ENCODE results near the gene TXNDC2. TPM values are rescaled to one million over a fixed set of nuclear protein-coding genes. Genes with fewer than 3 reads are reported as not detected.

The TXNDC2 gene
- total RNA-seq, 2 donors from 2014 or later, result 0.35 to 8.8 TPM

DNA sequence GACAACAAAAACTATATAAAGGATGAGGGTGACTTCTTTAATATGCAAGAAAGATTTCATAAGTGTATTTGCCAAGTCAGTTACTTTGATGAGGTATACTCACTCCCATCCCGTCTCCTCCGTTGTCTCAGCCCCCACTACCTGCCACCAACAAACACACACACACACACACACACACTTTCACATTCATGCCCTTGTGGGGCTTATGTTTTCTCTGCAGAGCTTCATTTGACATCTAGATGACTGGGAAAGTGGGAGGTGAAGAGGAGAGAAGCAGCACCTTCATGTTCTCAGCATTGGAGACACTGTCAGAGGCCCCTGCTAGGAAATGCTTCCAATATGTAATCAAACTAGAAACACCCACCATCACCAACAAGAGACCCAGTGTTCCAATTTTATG is 22.5 kb upstream of the TXNDC2 start:
- no peak overlapping the region for H3K27ac ChIP-seq
- H3K9me3 ChIP-seq, result no peaks in the 10 kb centered on the region
- H3K4me3 ChIP-seq, result no peak overlapping the region
- no peaks in the 10 kb centered on the region for H3K27me3 ChIP-seq (replicated peaks; ENCODE audit: insufficient read depth)
- no peaks in the 10 kb centered on the region for H3K4me1 ChIP-seq (ENCODE audit: control insufficient read depth in 1 of 2, low read depth in 2 of 2)
- no peak for ATAC-seq (ENCODE audit: insufficient number of reproducible peaks, low FRiP score, low read depth)
- DNase-seq (ENCODE audit: low spot score), result no peak
- peaks cover 5% of the 10 kb centered on the region for H3K36me3 ChIP-seq
- TF ChIP-seq, protein P1, sequence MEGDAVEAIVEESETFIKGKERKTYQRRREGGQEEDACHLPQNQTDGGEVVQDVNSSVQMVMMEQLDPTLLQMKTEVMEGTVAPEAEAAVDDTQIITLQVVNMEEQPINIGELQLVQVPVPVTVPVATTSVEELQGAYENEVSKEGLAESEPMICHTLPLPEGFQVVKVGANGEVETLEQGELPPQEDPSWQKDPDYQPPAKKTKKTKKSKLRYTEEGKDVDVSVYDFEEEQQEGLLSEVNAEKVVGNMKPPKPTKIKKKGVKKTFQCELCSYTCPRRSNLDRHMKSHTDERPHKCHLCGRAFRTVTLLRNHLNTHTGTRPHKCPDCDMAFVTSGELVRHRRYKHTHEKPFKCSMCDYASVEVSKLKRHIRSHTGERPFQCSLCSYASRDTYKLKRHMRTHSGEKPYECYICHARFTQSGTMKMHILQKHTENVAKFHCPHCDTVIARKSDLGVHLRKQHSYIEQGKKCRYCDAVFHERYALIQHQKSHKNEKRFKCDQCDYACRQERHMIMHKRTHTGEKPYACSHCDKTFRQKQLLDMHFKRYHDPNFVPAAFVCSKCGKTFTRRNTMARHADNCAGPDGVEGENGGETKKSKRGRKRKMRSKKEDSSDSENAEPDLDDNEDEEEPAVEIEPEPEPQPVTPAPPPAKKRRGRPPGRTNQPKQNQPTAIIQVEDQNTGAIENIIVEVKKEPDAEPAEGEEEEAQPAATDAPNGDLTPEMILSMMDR (IDR thresholded peaks at IDR 0.05), result no peak

DNA sequence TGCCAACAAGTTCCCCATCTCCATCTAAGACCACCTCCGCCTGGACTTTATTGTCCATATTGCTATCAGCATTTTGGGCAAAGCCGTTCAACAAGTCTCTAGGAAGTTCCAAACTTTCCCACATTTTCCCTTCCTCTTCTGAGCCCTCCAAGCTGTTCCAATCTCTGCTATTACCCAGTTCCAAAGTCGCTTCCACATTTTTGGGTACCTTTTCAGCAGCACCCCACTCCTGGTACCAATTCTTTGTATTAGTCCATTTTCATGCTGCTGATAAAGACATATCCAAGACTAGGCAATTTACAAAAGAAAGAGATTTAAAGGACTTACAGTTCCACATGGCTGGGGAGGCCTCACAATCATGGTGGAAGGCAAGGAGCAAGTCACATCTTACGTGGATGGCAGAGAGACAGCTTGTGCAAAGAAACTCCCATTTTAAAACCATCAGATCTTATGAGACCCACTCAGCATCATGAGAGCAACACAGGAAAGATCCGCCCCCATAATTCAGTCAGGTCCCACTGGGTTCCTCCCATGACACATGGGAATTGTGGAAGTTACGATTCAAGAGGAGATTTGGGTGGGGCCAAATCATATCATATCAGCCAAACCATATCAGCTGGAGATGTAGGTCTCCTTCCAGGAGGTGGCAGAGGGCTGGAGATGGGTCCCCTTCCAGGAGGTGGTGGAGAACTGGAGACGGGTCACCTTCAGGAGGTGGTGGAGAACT is 19.8 kb upstream of the TXNDC2 start:
- H3K4me3 ChIP-seq, result no peak overlapping the region
- DNase-seq (ENCODE audit: low spot score) (no peak), ATAC-seq (ENCODE audit: insufficient number of reproducible peaks, low FRiP score, low read depth) (no peak)
- H3K27ac ChIP-seq, result no peak overlapping the region
- peaks cover 3 to 5% of the 10 kb centered on the region in 2 donors for H3K4me1 ChIP-seq (ENCODE audit: control insufficient read depth in 1 of 2, low read depth in 2 of 2)
- H3K9me3 ChIP-seq, result no peaks in the 10 kb centered on the region
- TF ChIP-seq, protein P1 (IDR thresholded peaks at IDR 0.05), result no peak
- H3K27me3 ChIP-seq (replicated peaks; ENCODE audit: insufficient read depth), result no peaks in the 10 kb centered on the region
- H3K36me3 ChIP-seq, result peaks cover 5% of the 10 kb centered on the region

DNA sequence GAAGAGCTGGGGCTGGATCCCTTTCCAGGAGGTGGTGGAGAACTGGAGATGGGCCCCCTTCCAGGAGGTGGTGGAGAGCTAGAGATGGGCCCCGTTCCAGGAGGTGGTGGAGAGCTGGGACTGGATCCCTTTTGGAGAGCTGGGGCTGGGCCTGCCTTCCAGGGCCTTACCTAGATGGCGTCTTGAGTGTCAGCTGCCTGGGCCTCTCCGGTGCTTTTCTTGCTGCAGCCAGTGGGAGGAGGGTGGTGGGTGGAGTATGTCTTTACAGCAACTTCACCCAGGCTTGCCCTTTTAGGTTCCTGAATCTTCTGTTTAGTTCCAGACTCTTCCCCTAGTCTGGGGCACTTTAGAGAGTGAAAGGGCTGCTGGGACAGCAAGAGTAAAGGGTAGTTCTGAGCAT is 19.1 kb upstream of the TXNDC2 start:
- no peak overlapping the region for H3K27ac ChIP-seq
- DNase-seq (ENCODE audit: low spot score) (no peak), ATAC-seq (ENCODE audit: insufficient number of reproducible peaks, low FRiP score, low read depth) (no peak)
- no peaks in the 10 kb centered on the region for H3K27me3 ChIP-seq (replicated peaks; ENCODE audit: insufficient read depth)
- TF ChIP-seq, protein P1 (IDR thresholded peaks at IDR 0.05), result no peak
- peaks cover 3 to 5% of the 10 kb centered on the region in 2 donors for H3K4me1 ChIP-seq (ENCODE audit: control insufficient read depth in 1 of 2, low read depth in 2 of 2)
- peaks cover 5% of the 10 kb centered on the region for H3K36me3 ChIP-seq
- no peaks in the 10 kb centered on the region for H3K9me3 ChIP-seq
- no peak overlapping the region for H3K4me3 ChIP-seq

DNA sequence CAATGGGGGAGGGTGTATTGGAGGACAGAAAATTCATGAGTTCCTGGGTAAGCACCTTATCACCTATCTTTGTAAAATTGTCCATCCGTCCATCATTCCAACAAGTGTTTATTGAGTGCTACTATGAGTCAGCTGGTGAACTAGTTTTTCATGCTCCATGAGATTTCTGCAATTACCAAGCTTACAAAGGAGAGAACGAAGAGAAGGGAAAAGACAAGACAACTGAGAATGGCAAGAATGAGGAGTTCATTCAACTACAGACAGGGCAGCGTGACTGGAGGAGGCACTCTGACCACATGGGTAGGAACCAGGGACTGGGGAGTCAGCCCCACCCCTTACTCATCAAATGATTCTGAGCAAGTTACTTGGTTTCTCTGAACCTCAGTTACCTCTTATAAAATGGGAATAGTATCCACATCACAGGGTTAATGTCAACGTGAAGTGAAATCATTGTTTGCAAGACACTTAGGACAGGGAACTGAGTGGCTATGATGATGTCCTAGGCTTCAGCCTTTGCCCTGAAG is 18.6 kb upstream of the TXNDC2 start:
- ATAC-seq (ENCODE audit: insufficient number of reproducible peaks, low FRiP score, low read depth) (no peak), DNase-seq (ENCODE audit: low spot score) (no peak)
- no peaks in the 10 kb centered on the region for H3K9me3 ChIP-seq
- H3K27ac ChIP-seq, result no peak overlapping the region
- H3K4me3 ChIP-seq, result no peak overlapping the region
- peaks cover 3 to 5% of the 10 kb centered on the region in 2 donors for H3K4me1 ChIP-seq (ENCODE audit: control insufficient read depth in 1 of 2, low read depth in 2 of 2)
- TF ChIP-seq, protein P1 (IDR thresholded peaks at IDR 0.05), result no peak
- no peaks in the 10 kb centered on the region for H3K27me3 ChIP-seq (replicated peaks; ENCODE audit: insufficient read depth)
- peaks cover 1% of the 10 kb centered on the region for H3K36me3 ChIP-seq

DNA sequence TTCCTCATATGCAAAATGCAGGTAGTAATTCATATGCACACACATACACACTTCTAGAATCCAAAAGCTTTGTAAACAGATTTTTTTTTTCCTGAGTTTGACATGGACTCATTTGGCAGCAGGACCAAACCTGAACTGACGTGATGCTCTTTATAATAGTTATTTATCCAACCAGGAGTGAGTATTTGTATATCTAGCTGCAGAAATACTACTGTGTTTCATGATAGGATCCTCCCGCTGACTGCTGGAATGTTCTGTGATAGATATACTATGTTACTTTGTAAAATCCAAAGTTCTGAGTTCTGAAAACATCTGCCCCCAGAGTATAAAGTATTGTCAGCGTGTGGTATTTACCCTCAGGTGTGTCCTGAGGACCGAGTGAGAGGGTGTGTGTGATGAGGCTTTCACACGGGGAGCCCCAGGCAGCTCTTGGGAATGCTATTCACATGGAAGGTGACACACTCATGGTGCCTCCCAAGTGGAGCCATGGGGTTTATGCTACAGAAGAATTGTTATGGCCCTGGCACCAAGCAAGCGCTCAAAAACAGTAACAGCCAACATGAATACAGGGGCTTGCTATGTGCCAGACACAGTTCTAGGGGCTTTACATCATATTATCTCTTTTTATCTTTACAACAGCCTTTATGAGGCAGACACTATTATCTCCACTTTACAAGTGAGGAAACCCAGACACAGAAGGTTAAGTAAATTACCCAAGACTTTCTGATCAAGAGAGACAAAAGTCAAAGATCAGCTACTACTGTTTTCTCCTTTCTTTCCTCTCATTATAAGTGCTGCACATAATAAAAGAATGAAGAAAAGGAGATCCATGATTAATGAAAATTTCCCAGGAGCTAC is 16.7 kb upstream of the TXNDC2 start:
- Histone ChIP-seq H3K4me1 (ENCODE audit: control insufficient read depth in 1 of 2, low read depth in 2 of 2) (peaks cover 3 to 5% of the 10 kb centered on the region in 2 donors), H3K27ac (no peak overlapping the region), H3K9me3 (no peaks in the 10 kb centered on the region), H3K27me3 (replicated peaks; ENCODE audit: insufficient read depth) (no peaks in the 10 kb centered on the region), H3K4me3 (no peak overlapping the region), H3K36me3 (no peaks in the 10 kb centered on the region)
- no peak for DNase-seq (ENCODE audit: low spot score)
- ATAC-seq (ENCODE audit: insufficient number of reproducible peaks, low FRiP score, low read depth), result no peak
- TF ChIP-seq, protein P1 (IDR thresholded peaks at IDR 0.05), result no peak
